Measurements from ENCODE around the gene CENPU.
A peak's percentile ranks its signal among the peaks of the same experiment; 100 is the strongest.

The CENPU gene

GRCh38 chr4:184672741-184673140, 61.2 kb downstream of the CENPU start:
- H3K4me3 ChIP-seq (replicated peaks; ENCODE audit: low read depth, low read length), result no peak overlapping the region
- no peak for TF ChIP-seq CTCF (IDR thresholded peaks at IDR 0.05; ENCODE audit: low read length, missing control alignments)
- DNase-seq (ENCODE audit: low read depth), result no peak

- no peak for DNase-seq (ENCODE audit: low read depth)
- TF ChIP-seq CTCF (IDR thresholded peaks at IDR 0.05; ENCODE audit: low read length, missing control alignments), result no peak
- no peak overlapping the region for H3K4me3 ChIP-seq (replicated peaks; ENCODE audit: low read depth, low read length)
These were observed 62.8 kb downstream of the CENPU start for GRCh38 chr4:184671101-184671500.

- DNase-seq (ENCODE audit: low read depth), result no peak
- H3K4me3 ChIP-seq (replicated peaks; ENCODE audit: low read depth, low read length), result no peak overlapping the region
- TF ChIP-seq CTCF (IDR thresholded peaks at IDR 0.05; ENCODE audit: low read length, missing control alignments), result no peak
These were observed 64.6 kb downstream of the CENPU start for GRCh38 chr4:184669251-184669650.

- peak; percentile 33 for DNase-seq (ENCODE audit: low read depth)
- no peak for TF ChIP-seq CTCF (IDR thresholded peaks at IDR 0.05; ENCODE audit: low read length, missing control alignments)
- H3K4me3 ChIP-seq (replicated peaks; ENCODE audit: low read depth, low read length), result no peak overlapping the region
These were observed 65.3 kb downstream of the CENPU start for GRCh38 chr4:184668511-184669114.

GRCh38 chr4:184668096-184668495, 65.8 kb downstream of the CENPU start:
- no peak for DNase-seq (ENCODE audit: low read depth)
- TF ChIP-seq CTCF (IDR thresholded peaks at IDR 0.05; ENCODE audit: low read length, missing control alignments), result no peak
- H3K4me3 ChIP-seq (replicated peaks; ENCODE audit: low read depth, low read length), result no peak overlapping the region

- no peak overlapping the region for H3K4me3 ChIP-seq (replicated peaks; ENCODE audit: low read depth, low read length)
- no peak for TF ChIP-seq CTCF (IDR thresholded peaks at IDR 0.05; ENCODE audit: low read length, missing control alignments)
- no peak for DNase-seq (ENCODE audit: low read depth)
These were observed 67.2 kb downstream of the CENPU start for GRCh38 chr4:184666670-184667069.

Measured in fibroblast of pulmonary artery (primary cell).